H1 (cell line): ENCODE data around the gene AMT. TPM values are rescaled to one million over a fixed set of nuclear protein-coding genes. Genes with fewer than 3 reads are reported as not detected.

Experiments used
- BACH1 ChIP-seq: IDR thresholded peaks from 2 replicates; pipeline ENCODE4 v1.6.1; 2012; ENCODE audit warnings: low read length, improper control_type of control experiment
- CHD7 ChIP-seq: fragments of 300-600 bp; sonication (generic); IDR thresholded peaks from 2 replicates; pipeline ENCODE4 v1.7.1; 2012; ENCODE audit warnings: low read length, moderate library complexity, mild to moderate bottlenecking, inconsistent platforms; ENCODE audit not compliant: insufficient replicate concordance
- CTBP2 ChIP-seq: IDR thresholded peaks from 2 replicates; pipeline ENCODE4 v1.7.0; 2011; ENCODE audit warnings: borderline replicate concordance, mild to moderate bottlenecking, moderate library complexity, mixed read lengths, low read length; ENCODE audit not compliant: insufficient read depth, insufficient read length
- FOSL1 ChIP-seq: IDR thresholded peaks from 2 replicates; pipeline ENCODE4 v1.6.1; 2011; ENCODE audit warnings: mild to moderate bottlenecking, low read depth, low read length, moderate library complexity; ENCODE audit not compliant: insufficient read depth
- KDM1A ChIP-seq: fragments of 200-600, 300-600 bp; sonication (generic); IDR thresholded peaks from 2 replicates; pipeline ENCODE4 v1.7.1; 2016; ENCODE audit warnings: mild to moderate bottlenecking, low read length, borderline replicate concordance
- RXRA ChIP-seq: IDR thresholded peaks from 2 replicates; pipeline ENCODE4 v1.6.1; 2011; ENCODE audit warnings: low read depth, mild to moderate bottlenecking, low read length, moderate library complexity; ENCODE audit not compliant: insufficient read depth
- SUZ12 ChIP-seq: fragments of 200-600 bp; sonication (generic); IDR thresholded peaks from 2 replicates; pipeline ENCODE4 v1.6.1; 2012; ENCODE audit warnings: mild to moderate bottlenecking, inconsistent platforms, low read length, moderate library complexity, mixed read lengths
- polyA plus RNA-seq, 7 experiments: library from polyadenylated mRNA; depleted of rRNA in 3 of 7; stranded (reverse) in 5 of 7; unstranded in 2 of 7; fragments of >200 nt in 5 of 7; fragments of 200-250 nt in 2 of 7; gene quantifications; 1 replicate in 5 of 7; 2 replicates in 1 of 7; 4 replicates in 1 of 7; pipeline versions ENCODE4 v1.2.1 to v1.2.3, GENCODE V29; 2011 to 2013; ENCODE audit warnings: missing spikeins in 2 of 7, mixed read lengths in 2 of 7
- total RNA-seq: library from RNA; stranded (reverse); fragmentation: NEBNext Ultra II Directional; extraction: Animal tissue kit (Norgen Biotek cat#: 25700); gene quantifications from 2 replicates; pipeline ENCODE4 v1.2.1, GENCODE V29; 2021

Gene AMT
- total and polyA plus RNA-seq, 2 of the 8 experiments (the other 6 are each of a cell fraction or from before 2014, with no cell fraction given), result 46.5 to 92.4 TPM

- TF ChIP-seq CHD7 (no peak), KDM1A (no peak), CTBP2 (no peak), FOSL1 (no peak), BACH1 (no peak), RXRA (no peak), SUZ12 (no peak)
Observed at GRCh38 chr3:49462222-49462621, 39.9 kb upstream of the AMT start (continued).
